Body of pancreas (tissue), 4 donors: ENCODE data around the gene HOXB9.

Experiments
- CTCF ChIP-seq, 7 experiments: fragments of 450-650 bp in 4 of 7; fragments of 200-600 bp in 3 of 7; sonication (generic) in 3 of 7; IDR thresholded peaks; one replicate each; pipeline ENCODE4 v1.5.1; 2016 to 2019; ENCODE audit warnings: antibody characterized with exemption in 7 of 7
- POLR2A ChIP-seq, 3 donors: fragments of 450-650 bp; IDR thresholded peaks; one replicate each; pipeline ENCODE4 v1.6.1; 2016; ENCODE audit warnings: antibody characterized with exemption in 3 of 3, mild to moderate bottlenecking in 2 of 3

GRCh38 chr17:48627623-48628521 lies 1.7 kb upstream of the HOXB9 start:
- no peak for TF ChIP-seq CTCF (IDR thresholded peaks at IDR 0.05)
- TF ChIP-seq POLR2A (IDR thresholded peaks at IDR 0.05): no peak
